SK-N-SH (cell line): Measurements from ENCODE around the gene DTNA. TPM values are rescaled to one million over a fixed set of nuclear protein-coding genes. Genes with fewer than 3 reads are reported as not detected.

ENCODE experiments used
- CTCF ChIA-PET: fragments of 300-600, 350-600 bp; formaldehyde crosslinking; extraction: SDS; loops from one replicate; lab custom pipeline; 2021; lab: Yijun Ruan, JAX
- POLR2A ChIA-PET: fragments of 350-600 bp; sonication (Branson Sonifier 250); formaldehyde crosslinking; extraction: SDS; loops from one replicate; lab custom pipeline; 2020; ENCODE audit warnings: antibody characterized with exemption, inconsistent platforms; lab: Yijun Ruan, JAX
- DNase-seq: peaks from one replicate; pipeline ENCODE4 v3.0.0; 2012
- H2AFZ ChIP-seq: fragments of 200-600 bp; sonication (generic); 2 replicates; pipeline ENCODE4 v1.8.1; 2016; ENCODE audit warnings: antibody characterized with exemption, mild to moderate bottlenecking, low read depth
- H3F3A ChIP-seq: fragments of 200-600 bp; sonication (generic); replicated peaks from 2 replicates; pipeline ENCODE3; 2016; ENCODE audit warnings: antibody characterized with exemption, mild to moderate bottlenecking; ENCODE audit not compliant: insufficient read depth
- H3K27ac ChIP-seq, 2 experiments: fragments of 200-500 bp in 1 of 2; fragments of 200-600 bp in 1 of 2; sonication (Bioruptor generic) in 1 of 2; sonication (generic), shearing (Covaris generic) in 1 of 2; 2 replicates each; pipeline versions ENCODE4 v1.5.1 to v1.6.1; 2014 to 2016; ENCODE audit warnings: low read depth in 2 of 2, inconsistent platforms in 1 of 2, low read length in 1 of 2, mild to moderate bottlenecking in 1 of 2, mixed read lengths in 1 of 2
- H3K27me3 ChIP-seq: fragments of 200-600 bp; sonication (generic), shearing (Covaris generic); 2 replicates; pipeline ENCODE4 v1.6.1; 2016; ENCODE audit warnings: mixed run types; ENCODE audit not compliant: insufficient read depth
- H3K36me3 ChIP-seq, 2 experiments: fragments of 200-500 bp in 1 of 2; fragments of 200-600 bp in 1 of 2; sonication (Bioruptor generic) in 1 of 2; sonication (generic) in 1 of 2; replicated peaks in 1 of 2; 2 replicates each; pipeline versions ENCODE3 to v1.5.1; 2014 to 2016; ENCODE audit warnings: low read length in 1 of 2, mild to moderate bottlenecking in 1 of 2; ENCODE audit not compliant: insufficient read depth in 2 of 2, control insufficient read depth in 1 of 2
- H3K4me1 ChIP-seq, 2 experiments: fragments of 200-500 bp in 1 of 2; fragments of 200-600 bp in 1 of 2; sonication (Bioruptor generic) in 1 of 2; sonication (generic), shearing (Covaris generic) in 1 of 2; 2 replicates each; pipeline versions ENCODE4 v1.5.1 to v1.6.1; 2014 to 2016; ENCODE audit warnings: low read depth in 1 of 2, low read length in 1 of 2, mixed run types in 1 of 2; ENCODE audit not compliant: insufficient read depth in 2 of 2, control insufficient read depth in 1 of 2
- H3K4me2 ChIP-seq: fragments of 200-600 bp; sonication (generic), shearing (Covaris generic); 2 replicates; pipeline ENCODE4 v1.6.1; 2017; ENCODE audit warnings: mixed run types
- H3K4me3 ChIP-seq, 2 experiments: fragments of 200-500 bp in 1 of 2; fragments of 200-600 bp in 1 of 2; sonication (Bioruptor generic) in 1 of 2; sonication (generic), shearing (Covaris generic) in 1 of 2; 2 replicates each; pipeline versions ENCODE4 v1.5.1 to v1.8.1; 2014 to 2016; ENCODE audit warnings: low read depth in 2 of 2, inconsistent platforms in 1 of 2, low read length in 1 of 2, mild to moderate bottlenecking in 1 of 2, mixed read lengths in 1 of 2, moderate library complexity in 1 of 2
- H3K79me2 ChIP-seq: fragments of 200-600 bp; sonication (generic); 2 replicates; pipeline ENCODE4 v1.8.1; 2017; ENCODE audit warnings: mild to moderate bottlenecking; ENCODE audit not compliant: insufficient read depth
- H3K9ac ChIP-seq: fragments of 200-600 bp; sonication (generic); 2 replicates; pipeline ENCODE4 v1.6.1; 2017; ENCODE audit warnings: mixed run types
- H3K9me2 ChIP-seq: fragments of 200-600 bp; sonication (generic); 2 replicates; pipeline ENCODE4 v1.6.1; 2017; ENCODE audit warnings: mixed run types
- H3K9me3 ChIP-seq: fragments of 200-600 bp; sonication (generic); 2 replicates; pipeline ENCODE4 v1.6.1; 2017; ENCODE audit warnings: mixed run types, mild to moderate bottlenecking, moderate library complexity
- H4K20me1 ChIP-seq: fragments of 200-600 bp; sonication (generic); 2 replicates; pipeline ENCODE4 v1.6.1; 2017; ENCODE audit warnings: mild to moderate bottlenecking, mixed run types; ENCODE audit not compliant: insufficient read depth
- CHD2 ChIP-seq: fragments of 150-350 bp; IDR thresholded peaks from 2 replicates; pipeline ENCODE4 v1.6.1; 2018; ENCODE audit warnings: low read length; ENCODE audit not compliant: partially characterized antibody
- ELF1 ChIP-seq: IDR thresholded peaks from 2 replicates; pipeline ENCODE4 v1.4.0; 2012
- EP300 ChIP-seq, 2 experiments: IDR thresholded peaks; 2 replicates each; pipeline versions ENCODE4 v1.4.0 to v1.6.1; 2012; ENCODE audit warnings: borderline replicate concordance in 1 of 2, low read depth in 1 of 2, low read length in 1 of 2
- EZH2phosphoT487 ChIP-seq: fragments of 200-600 bp; sonication (generic); IDR thresholded peaks from 2 replicates; pipeline ENCODE4 v1.6.1; 2017; ENCODE audit warnings: low read depth, mixed run types, mild to moderate bottlenecking, antibody characterized with exemption, moderate library complexity, borderline replicate concordance
- FOXM1 ChIP-seq: IDR thresholded peaks from 2 replicates; pipeline ENCODE4 v1.4.0; 2012; ENCODE audit warnings: low read depth, mild to moderate bottlenecking
- GATA2 ChIP-seq: sonication (generic); formaldehyde crosslinking; IDR thresholded peaks from 2 replicates; pipeline ENCODE4 v1.5.0; 2020; ENCODE audit warnings: mild to moderate bottlenecking, missing genetic modification reagents
- JUND ChIP-seq: IDR thresholded peaks from 2 replicates; pipeline ENCODE4 v1.4.0; 2012
- MEF2A ChIP-seq: IDR thresholded peaks from 2 replicates; pipeline ENCODE4 v1.4.0; 2012; ENCODE audit warnings: low read depth, borderline replicate concordance
- MXI1 ChIP-seq: IDR thresholded peaks from 2 replicates; pipeline ENCODE4 v1.6.1; 2012; ENCODE audit warnings: mild to moderate bottlenecking, low read depth, low read length, improper control_type of control experiment
- POLR2AphosphoS5 ChIP-seq: IDR thresholded peaks from 2 replicates; pipeline ENCODE4 v1.6.1; 2012; ENCODE audit warnings: low read depth, low read length
- RCOR1 ChIP-seq: fragments of 150-350 bp; IDR thresholded peaks from 2 replicates; pipeline ENCODE4 v1.6.1; 2017; ENCODE audit warnings: antibody characterized with exemption, low read length
- SIN3A ChIP-seq: IDR thresholded peaks from 2 replicates; pipeline ENCODE4 v1.6.1; 2012; ENCODE audit warnings: low read depth, mild to moderate bottlenecking, low read length, moderate library complexity, borderline replicate concordance
- TAF1 ChIP-seq: IDR thresholded peaks from 2 replicates; pipeline ENCODE4 v1.6.1; 2012; ENCODE audit warnings: low read depth, mild to moderate bottlenecking, low read length, moderate library complexity, borderline replicate concordance
- TCF12 ChIP-seq: IDR thresholded peaks from 2 replicates; pipeline ENCODE4 v1.4.0; 2012
- TEAD4 ChIP-seq: IDR thresholded peaks from 2 replicates; pipeline ENCODE4 v1.4.0; 2012; ENCODE audit warnings: mild to moderate bottlenecking, borderline replicate concordance; ENCODE audit not compliant: insufficient read depth
- WGBS: methylation state at CpG from one replicate; pipeline ENCODE4 v1.1.6; 2017; ENCODE audit warnings: low lambda C conversion rate; 5-methylcytosine and 5-hydroxymethylcytosine counted together
- polyA plus RNA-seq, 3 experiments: library from polyadenylated mRNA; depleted of rRNA; stranded (reverse); fragments of >200 nt; gene quantifications; 2 replicates each; pipeline ENCODE4 v1.2.3, GENCODE V29; 2012
- TF ChIP-seq, protein P1 (sequence below): IDR thresholded peaks from 2 replicates; pipeline ENCODE4; 2012
- TF ChIP-seq, protein P2 (sequence below): fragments of 200-600 bp; sonication (generic); IDR thresholded peaks from 2 replicates; pipeline ENCODE4 v1.6.1; 2017; ENCODE audit warnings: antibody characterized with exemption, mild to moderate bottlenecking, moderate library complexity
- TF ChIP-seq, protein P3 (sequence below): IDR thresholded peaks from 2 replicates; pipeline ENCODE4 v1.6.1; 2012; ENCODE audit warnings: mild to moderate bottlenecking, low read depth, low read length, moderate library complexity
- TF ChIP-seq, protein P4 (sequence below): IDR thresholded peaks from 2 replicates; pipeline ENCODE4 v1.4.0; 2012; ENCODE audit warnings: low read depth
- TF ChIP-seq, protein P5 (sequence below): fragments of 150-350 bp; IDR thresholded peaks from 2 replicates; pipeline ENCODE4 v1.6.1; 2016; ENCODE audit warnings: mild to moderate bottlenecking, low read depth, low read length

The DTNA gene
- polyA plus RNA-seq, 1 of the 3 experiments (the other 2 are of a cell fraction): 7.9 TPM

DNA sequence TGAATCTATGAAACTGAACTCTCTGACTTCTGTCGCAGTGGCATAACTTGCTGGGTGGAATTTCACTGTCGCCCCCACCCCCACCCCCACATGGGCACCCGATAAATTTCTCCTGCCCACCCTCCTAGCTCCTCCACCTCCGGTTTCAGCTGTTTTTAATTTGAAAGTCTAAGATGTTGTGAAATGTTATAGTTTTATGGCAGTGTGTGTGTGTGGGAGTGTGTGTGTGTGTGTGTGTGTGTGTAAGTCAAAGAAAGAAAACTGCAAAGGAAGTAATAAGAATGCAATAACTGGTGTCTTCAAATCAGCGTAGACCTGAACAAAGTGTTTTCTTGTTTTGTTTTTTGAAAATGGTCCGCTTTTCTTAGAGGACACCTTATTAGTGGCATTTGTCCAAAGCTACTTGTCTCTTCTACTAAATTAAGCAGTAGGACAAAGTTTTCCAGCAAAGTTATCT is 388 bp downstream of the DTNA start:
- Histone ChIP-seq H3K36me3 (no peaks in the 10 kb centered on the region), H3K9me2 (no peaks in the 10 kb centered on the region), H3F3A (peaks cover 39% of the 10 kb centered on the region), H3K4me3 (peak overlapping the region; percentile 29 to 64), H3K79me2 (no peaks in the 10 kb centered on the region; the same call in 1 of the 2 replicates), H3K27ac (peak overlapping the region; percentile 62 to 90), H3K4me1 (peaks cover 10 to 36% of the 10 kb centered on the region in 2 experiments), H3K9me3 (no peaks in the 10 kb centered on the region), H3K4me2 (peak overlapping the region; percentile 84), H4K20me1 (no peaks in the 10 kb centered on the region), H3K27me3 (no peaks in the 10 kb centered on the region), H3K9ac (peak overlapping the region; percentile 63), H2AFZ (peak overlapping the region; percentile 86)
- TF ChIP-seq ELF1: no peak
- TF ChIP-seq MEF2A: no peak
- no peak for DNase-seq
- CTCF ChIA-PET: interaction anchor here (0.6 to 1.9 kb wide), 7 partner anchors 10 to 80 kb away, joined by 3 to 8 read pairs (median 3); no protein-coding TSS in a partner anchor
- POLR2A ChIA-PET: no interaction called here
- 18% methylated on average over 6 of the region's 6 CpGs for WGBS

DNA sequence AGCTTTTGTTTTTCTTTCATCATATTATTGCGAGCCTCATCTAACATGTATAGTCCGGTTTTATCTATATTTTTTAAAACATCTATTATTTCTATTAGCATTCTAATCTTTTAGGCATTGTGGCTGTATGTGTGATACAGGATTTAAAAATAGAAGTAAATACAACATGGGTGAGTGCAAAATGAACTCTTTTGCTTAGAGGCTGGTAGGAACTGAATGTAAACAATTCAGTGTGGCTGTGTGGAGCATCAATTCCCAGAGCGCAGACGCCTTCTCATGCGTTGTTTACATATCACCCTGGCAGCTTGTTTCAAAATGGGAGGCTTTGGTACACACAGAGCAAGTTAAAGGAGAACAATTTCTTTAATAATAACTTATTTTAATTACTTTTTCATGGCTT is 836 bp downstream of the DTNA start:
- Histone ChIP-seq H2AFZ (peak overlapping the region; percentile 86), H3K79me2 (no peaks in the 10 kb centered on the region; the same call in 1 of the 2 replicates), H3K27me3 (no peaks in the 10 kb centered on the region), H3F3A (peaks cover 39% of the 10 kb centered on the region), H3K9me2 (no peaks in the 10 kb centered on the region), H3K9me3 (no peaks in the 10 kb centered on the region), H3K4me3 (peak overlapping the region; percentile 29 to 64), H3K36me3 (no peaks in the 10 kb centered on the region), H4K20me1 (no peaks in the 10 kb centered on the region), H3K9ac (peak overlapping the region; percentile 63), H3K27ac (peak overlapping the region; percentile 24 to 90), H3K4me2 (peak overlapping the region; percentile 84), H3K4me1 (peaks cover 10 to 36% of the 10 kb centered on the region in 2 experiments)
- peak; percentile 20 for DNase-seq
- CTCF ChIA-PET: interaction anchor here (0.6 to 1.9 kb wide), 6 partner anchors 10 to 80 kb away, joined by 3 to 8 read pairs (median 4); no protein-coding TSS in a partner anchor
- POLR2A ChIA-PET: no interaction called here
- WGBS: 34% methylated on average over 5 of the region's 5 CpGs
- TF ChIP-seq, protein P1, sequence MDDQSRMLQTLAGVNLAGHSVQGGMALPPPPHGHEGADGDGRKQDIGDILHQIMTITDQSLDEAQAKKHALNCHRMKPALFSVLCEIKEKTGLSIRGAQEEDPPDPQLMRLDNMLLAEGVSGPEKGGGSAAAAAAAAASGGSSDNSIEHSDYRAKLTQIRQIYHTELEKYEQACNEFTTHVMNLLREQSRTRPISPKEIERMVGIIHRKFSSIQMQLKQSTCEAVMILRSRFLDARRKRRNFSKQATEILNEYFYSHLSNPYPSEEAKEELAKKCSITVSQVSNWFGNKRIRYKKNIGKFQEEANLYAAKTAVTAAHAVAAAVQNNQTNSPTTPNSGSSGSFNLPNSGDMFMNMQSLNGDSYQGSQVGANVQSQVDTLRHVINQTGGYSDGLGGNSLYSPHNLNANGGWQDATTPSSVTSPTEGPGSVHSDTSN: no peak
- TF ChIP-seq, protein P2, sequence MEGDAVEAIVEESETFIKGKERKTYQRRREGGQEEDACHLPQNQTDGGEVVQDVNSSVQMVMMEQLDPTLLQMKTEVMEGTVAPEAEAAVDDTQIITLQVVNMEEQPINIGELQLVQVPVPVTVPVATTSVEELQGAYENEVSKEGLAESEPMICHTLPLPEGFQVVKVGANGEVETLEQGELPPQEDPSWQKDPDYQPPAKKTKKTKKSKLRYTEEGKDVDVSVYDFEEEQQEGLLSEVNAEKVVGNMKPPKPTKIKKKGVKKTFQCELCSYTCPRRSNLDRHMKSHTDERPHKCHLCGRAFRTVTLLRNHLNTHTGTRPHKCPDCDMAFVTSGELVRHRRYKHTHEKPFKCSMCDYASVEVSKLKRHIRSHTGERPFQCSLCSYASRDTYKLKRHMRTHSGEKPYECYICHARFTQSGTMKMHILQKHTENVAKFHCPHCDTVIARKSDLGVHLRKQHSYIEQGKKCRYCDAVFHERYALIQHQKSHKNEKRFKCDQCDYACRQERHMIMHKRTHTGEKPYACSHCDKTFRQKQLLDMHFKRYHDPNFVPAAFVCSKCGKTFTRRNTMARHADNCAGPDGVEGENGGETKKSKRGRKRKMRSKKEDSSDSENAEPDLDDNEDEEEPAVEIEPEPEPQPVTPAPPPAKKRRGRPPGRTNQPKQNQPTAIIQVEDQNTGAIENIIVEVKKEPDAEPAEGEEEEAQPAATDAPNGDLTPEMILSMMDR: no peak
- TF ChIP-seq, protein P3, sequence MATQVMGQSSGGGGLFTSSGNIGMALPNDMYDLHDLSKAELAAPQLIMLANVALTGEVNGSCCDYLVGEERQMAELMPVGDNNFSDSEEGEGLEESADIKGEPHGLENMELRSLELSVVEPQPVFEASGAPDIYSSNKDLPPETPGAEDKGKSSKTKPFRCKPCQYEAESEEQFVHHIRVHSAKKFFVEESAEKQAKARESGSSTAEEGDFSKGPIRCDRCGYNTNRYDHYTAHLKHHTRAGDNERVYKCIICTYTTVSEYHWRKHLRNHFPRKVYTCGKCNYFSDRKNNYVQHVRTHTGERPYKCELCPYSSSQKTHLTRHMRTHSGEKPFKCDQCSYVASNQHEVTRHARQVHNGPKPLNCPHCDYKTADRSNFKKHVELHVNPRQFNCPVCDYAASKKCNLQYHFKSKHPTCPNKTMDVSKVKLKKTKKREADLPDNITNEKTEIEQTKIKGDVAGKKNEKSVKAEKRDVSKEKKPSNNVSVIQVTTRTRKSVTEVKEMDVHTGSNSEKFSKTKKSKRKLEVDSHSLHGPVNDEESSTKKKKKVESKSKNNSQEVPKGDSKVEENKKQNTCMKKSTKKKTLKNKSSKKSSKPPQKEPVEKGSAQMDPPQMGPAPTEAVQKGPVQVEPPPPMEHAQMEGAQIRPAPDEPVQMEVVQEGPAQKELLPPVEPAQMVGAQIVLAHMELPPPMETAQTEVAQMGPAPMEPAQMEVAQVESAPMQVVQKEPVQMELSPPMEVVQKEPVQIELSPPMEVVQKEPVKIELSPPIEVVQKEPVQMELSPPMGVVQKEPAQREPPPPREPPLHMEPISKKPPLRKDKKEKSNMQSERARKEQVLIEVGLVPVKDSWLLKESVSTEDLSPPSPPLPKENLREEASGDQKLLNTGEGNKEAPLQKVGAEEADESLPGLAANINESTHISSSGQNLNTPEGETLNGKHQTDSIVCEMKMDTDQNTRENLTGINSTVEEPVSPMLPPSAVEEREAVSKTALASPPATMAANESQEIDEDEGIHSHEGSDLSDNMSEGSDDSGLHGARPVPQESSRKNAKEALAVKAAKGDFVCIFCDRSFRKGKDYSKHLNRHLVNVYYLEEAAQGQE: no peak
- TF ChIP-seq JUND: no peak
- no peak for TF ChIP-seq RCOR1
- TF ChIP-seq, protein P4, sequence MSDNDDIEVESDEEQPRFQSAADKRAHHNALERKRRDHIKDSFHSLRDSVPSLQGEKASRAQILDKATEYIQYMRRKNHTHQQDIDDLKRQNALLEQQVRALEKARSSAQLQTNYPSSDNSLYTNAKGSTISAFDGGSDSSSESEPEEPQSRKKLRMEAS: no peak
- no peak for TF ChIP-seq CHD2
- TF ChIP-seq TEAD4: no peak
- no peak for TF ChIP-seq TAF1
- TF ChIP-seq, protein P5, sequence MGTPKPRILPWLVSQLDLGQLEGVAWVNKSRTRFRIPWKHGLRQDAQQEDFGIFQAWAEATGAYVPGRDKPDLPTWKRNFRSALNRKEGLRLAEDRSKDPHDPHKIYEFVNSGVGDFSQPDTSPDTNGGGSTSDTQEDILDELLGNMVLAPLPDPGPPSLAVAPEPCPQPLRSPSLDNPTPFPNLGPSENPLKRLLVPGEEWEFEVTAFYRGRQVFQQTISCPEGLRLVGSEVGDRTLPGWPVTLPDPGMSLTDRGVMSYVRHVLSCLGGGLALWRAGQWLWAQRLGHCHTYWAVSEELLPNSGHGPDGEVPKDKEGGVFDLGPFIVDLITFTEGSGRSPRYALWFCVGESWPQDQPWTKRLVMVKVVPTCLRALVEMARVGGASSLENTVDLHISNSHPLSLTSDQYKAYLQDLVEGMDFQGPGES: no peak
- TF ChIP-seq EP300 (IDR thresholded peaks at IDR 0.05; ENCODE audit: borderline replicate concordance in 1 of 2, low read depth in 1 of 2, low read length in 1 of 2): no peak
- no peak for TF ChIP-seq MXI1
- no peak for TF ChIP-seq FOXM1
- TF ChIP-seq GATA2 (CRISPR knock-in tag): no peak
- TF ChIP-seq POLR2AphosphoS5: no peak
- TF ChIP-seq SIN3A: no peak
- no peak for TF ChIP-seq EZH2phosphoT487
- TF ChIP-seq TCF12: no peak
